Measurements from ENCODE around the gene TP53I13. TPM values are rescaled to one million over a fixed set of nuclear protein-coding genes. Genes with fewer than 3 reads are reported as not detected.

Gene TP53I13
- total and polyA plus RNA-seq, 2 donors, result 26.3 to 74.7 TPM

- WGBS, result 62% methylated on average over 15 of the region's 15 CpGs
- no peaks in the 10 kb centered on the region for H3K4me1 ChIP-seq (ENCODE audit: insufficient read depth)
- H3K4me3 ChIP-seq (ENCODE audit: low read depth, low read length), result no peak overlapping the region
- no peak for DNase-seq (ENCODE audit: extremely low spot score)
- H3K36me3 ChIP-seq (ENCODE audit: insufficient read depth), result peaks cover 4% of the 10 kb centered on the region
- H3K27ac ChIP-seq (ENCODE audit: low read depth), result no peak overlapping the region
These were observed 11.6 kb downstream of the TP53I13 start for GRCh38 chr17:29579866-29580771.

GRCh38 chr17:29581583-29582253, 13.2 kb downstream of the TP53I13 start:
- Histone ChIP-seq H3K4me1 (ENCODE audit: insufficient read depth) (no peaks in the 10 kb centered on the region), H3K36me3 (ENCODE audit: insufficient read depth) (no peaks in the 10 kb centered on the region), H3K27ac (ENCODE audit: low read depth) (no peak overlapping the region)

GRCh38 chr17:29582254-29582765, 13.8 kb downstream of the TP53I13 start:
- WGBS, result 80% methylated on average over 10 of the region's 10 CpGs
- H3K27ac ChIP-seq (ENCODE audit: low read depth), result no peak overlapping the region
- no peak for DNase-seq (ENCODE audit: extremely low spot score)
- no peaks in the 10 kb centered on the region for H3K36me3 ChIP-seq (ENCODE audit: insufficient read depth)
- no peak overlapping the region for H3K4me3 ChIP-seq (ENCODE audit: low read depth, low read length)
- no peaks in the 10 kb centered on the region for H3K4me1 ChIP-seq (ENCODE audit: insufficient read depth)

More at GRCh38 chr17:29581583-29582253, 13.2 kb downstream of the TP53I13 start:
- 84% methylated on average over 20 of the region's 20 CpGs for WGBS
- H3K4me3 ChIP-seq (ENCODE audit: low read depth, low read length), result no peak overlapping the region
- no peak for DNase-seq (ENCODE audit: extremely low spot score)

- Histone ChIP-seq H3K4me3 (ENCODE audit: low read depth, low read length) (no peak overlapping the region), H3K36me3 (ENCODE audit: insufficient read depth) (no peaks in the 10 kb centered on the region), H3K27ac (ENCODE audit: low read depth) (no peak overlapping the region), H3K4me1 (ENCODE audit: insufficient read depth) (no peaks in the 10 kb centered on the region)
- 94% methylated on average over 13 of the region's 13 CpGs for WGBS
- no peak for DNase-seq (ENCODE audit: extremely low spot score)
These were observed 14.3 kb downstream of the TP53I13 start for GRCh38 chr17:29582772-29583171.

GRCh38 chr17:29583324-29584248, 15.1 kb downstream of the TP53I13 start:
- H3K4me1 ChIP-seq (ENCODE audit: insufficient read depth), result no peaks in the 10 kb centered on the region
- H3K27ac ChIP-seq (ENCODE audit: low read depth), result no peak overlapping the region
- 88% methylated on average over 16 of the region's 16 CpGs for WGBS
- H3K4me3 ChIP-seq (ENCODE audit: low read depth, low read length), result no peak overlapping the region
- no peaks in the 10 kb centered on the region for H3K36me3 ChIP-seq (ENCODE audit: insufficient read depth)
- no peak for DNase-seq (ENCODE audit: extremely low spot score)

GRCh38 chr17:29584452-29585079, 16.1 kb downstream of the TP53I13 start:
- WGBS, result 74% methylated on average over 12 of the region's 12 CpGs
- H3K36me3 ChIP-seq (ENCODE audit: insufficient read depth), result no peaks in the 10 kb centered on the region
- H3K4me3 ChIP-seq (ENCODE audit: low read depth, low read length), result no peak overlapping the region
- H3K4me1 ChIP-seq (ENCODE audit: insufficient read depth), result no peaks in the 10 kb centered on the region
- H3K27ac ChIP-seq (ENCODE audit: low read depth), result no peak overlapping the region
- DNase-seq (ENCODE audit: extremely low spot score), result no peak

GRCh38 chr17:29585080-29585751, 16.7 kb downstream of the TP53I13 start:
- H3K4me3 ChIP-seq (ENCODE audit: low read depth, low read length), result no peak overlapping the region

GRCh38 chr17:29586676-29587469, 18.4 kb downstream of the TP53I13 start:
- DNase-seq (ENCODE audit: extremely low spot score), result no peak
- WGBS, result 78% methylated on average over 9 of the region's 9 CpGs
- no peak overlapping the region for H3K27ac ChIP-seq (ENCODE audit: low read depth)
- H3K4me1 ChIP-seq (ENCODE audit: insufficient read depth), result no peaks in the 10 kb centered on the region
- H3K4me3 ChIP-seq (ENCODE audit: low read depth, low read length), result no peak overlapping the region
- H3K36me3 ChIP-seq (ENCODE audit: insufficient read depth), result no peaks in the 10 kb centered on the region

More at GRCh38 chr17:29585080-29585751, 16.7 kb downstream of the TP53I13 start:
- 72% methylated on average over 8 of the region's 8 CpGs for WGBS
- H3K36me3 ChIP-seq (ENCODE audit: insufficient read depth), result no peaks in the 10 kb centered on the region
- H3K4me1 ChIP-seq (ENCODE audit: insufficient read depth), result no peaks in the 10 kb centered on the region
- H3K27ac ChIP-seq (ENCODE audit: low read depth), result no peak overlapping the region
- no peak for DNase-seq (ENCODE audit: extremely low spot score)

- Histone ChIP-seq H3K4me1 (ENCODE audit: insufficient read depth) (no peaks in the 10 kb centered on the region), H3K4me3 (ENCODE audit: low read depth, low read length) (no peak overlapping the region), H3K27ac (ENCODE audit: low read depth) (no peak overlapping the region), H3K36me3 (ENCODE audit: insufficient read depth) (no peaks in the 10 kb centered on the region)
- no peak for DNase-seq (ENCODE audit: extremely low spot score)
- 80% methylated on average over 6 of the region's 6 CpGs for WGBS
These were observed 19.1 kb downstream of the TP53I13 start for GRCh38 chr17:29587591-29587990.

GRCh38 chr17:29588017-29588561, 19.6 kb downstream of the TP53I13 start:
- H3K4me1 ChIP-seq (ENCODE audit: insufficient read depth), result no peaks in the 10 kb centered on the region
- peak overlapping the region; percentile 89 for H3K4me3 ChIP-seq (ENCODE audit: low read depth, low read length)
- no peak overlapping the region for H3K27ac ChIP-seq (ENCODE audit: low read depth)
- H3K36me3 ChIP-seq (ENCODE audit: insufficient read depth), result no peaks in the 10 kb centered on the region
- DNase-seq (ENCODE audit: extremely low spot score), result no peak
- WGBS, result 23% methylated on average over 8 of the region's 8 CpGs

GRCh38 chr17:29588562-29589411, 20.3 kb downstream of the TP53I13 start:
- Histone ChIP-seq H3K27ac (ENCODE audit: low read depth) (no peak overlapping the region), H3K36me3 (ENCODE audit: insufficient read depth) (no peaks in the 10 kb centered on the region), H3K4me3 (ENCODE audit: low read depth, low read length) (peak overlapping the region; percentile 89), H3K4me1 (ENCODE audit: insufficient read depth) (no peaks in the 10 kb centered on the region)
- under 1% methylated on average over 72 of the region's 72 CpGs for WGBS
- DNase-seq (ENCODE audit: extremely low spot score), result no peak
